GM12878 (cell line): ENCODE measurements around the gene ELP2. TPM values are rescaled to one million over a fixed set of nuclear protein-coding genes. Genes with fewer than 3 reads are reported as not detected.

Experiments used
- ATAC-seq: fragments of 200-7000 bp; cut with Tn5 transposase; 3 replicates; pipeline ENCODE4 v1.9.1; 2020; ENCODE audit warnings: mild to moderate bottlenecking, moderate library complexity
- BruUV-seq: library from RNA; stranded (reverse); fragments of 400-500 nt; replicated peaks from 2 replicates; lab custom pipeline; 2021; lab: Mats Ljungman, UMichigan
- CTCF ChIA-PET: fragments of 300-600 bp; sonication (Branson Sonifier 250); formaldehyde crosslinking; extraction: SDS; loops from one replicate; lab custom pipeline; 2021; ENCODE audit warnings: inconsistent platforms; lab: Yijun Ruan, JAX
- POLR2A ChIA-PET: fragments of 350-600 bp; formaldehyde crosslinking; extraction: SDS; loops from one replicate; lab custom pipeline; 2021; ENCODE audit warnings: inconsistent platforms; lab: Charles Lee
- RAD21 ChIA-PET: fragments of 300-600 bp; sonication (Branson Sonifier 250); formaldehyde crosslinking; loops from one replicate; lab custom pipeline; 2023; ENCODE audit warnings: antibody characterized with exemption; ENCODE audit not compliant: unreplicated experiment; lab: Charles Lee
- SMC1A ChIA-PET: fragments of 300-600 bp; sonication (Branson Sonifier 250); formaldehyde crosslinking; loops from one replicate; lab custom pipeline; 2023; ENCODE audit not compliant: unreplicated experiment, uncharacterized antibody; lab: Charles Lee
- DNase-seq: peaks from one replicate; pipeline ENCODE4 v3.0.0-alpha.2; 2011; ENCODE audit warnings: low read depth, low spot score
- FAIRE-seq: peaks from 3 replicates; lab custom pipeline; 2011; peaks lifted over from hg19 to GRCh38; lab: Jason Lieb, UNC
- H2AFZ ChIP-seq: 2 replicates; pipeline ENCODE4 v1.6.0; 2011; ENCODE audit warnings: low read depth, low read length, control low read depth; ENCODE audit not compliant: control insufficient read depth
- H3K27ac ChIP-seq: 2 replicates; pipeline ENCODE4 v1.5.1; 2011; ENCODE audit warnings: control low read depth; ENCODE audit not compliant: control insufficient read depth, insufficient read depth
- H3K27me3 ChIP-seq, 2 experiments: replicated peaks in 1 of 2; 2 replicates each; pipeline versions ENCODE4 v1.6.0 to v1.6.1; 2011; ENCODE audit warnings: low read length in 1 of 2; ENCODE audit not compliant: control insufficient read depth in 2 of 2, insufficient read depth in 2 of 2
- H3K36me3 ChIP-seq, 2 experiments: 2 replicates each; pipeline ENCODE4 v1.5.1; 2011; ENCODE audit warnings: low read length in 1 of 2; ENCODE audit not compliant: control insufficient read depth in 2 of 2, insufficient read depth in 2 of 2
- H3K4me1 ChIP-seq: 2 replicates; pipeline ENCODE4 v1.6.1; 2011; ENCODE audit warnings: mild to moderate bottlenecking, low read length, moderate library complexity, mixed read lengths; ENCODE audit not compliant: control insufficient read depth, insufficient read depth
- H3K4me2 ChIP-seq: 2 replicates; pipeline ENCODE4 v1.6.0; 2011; ENCODE audit warnings: control low read depth; ENCODE audit not compliant: control insufficient read depth, insufficient read depth
- H3K4me3 ChIP-seq: fragments of 200-600 bp; sonication (generic); 2 replicates; pipeline ENCODE4 v1.5.1; 2016
- H3K79me2 ChIP-seq: 2 replicates; pipeline ENCODE4 v1.6.0; 2011; ENCODE audit warnings: low read length; ENCODE audit not compliant: control insufficient read depth, insufficient read depth
- H3K9ac ChIP-seq: 2 replicates; pipeline ENCODE4 v1.8.0; 2011; ENCODE audit warnings: low read length, control low read depth, mixed read lengths; ENCODE audit not compliant: control insufficient read depth, insufficient read depth
- H3K9me3 ChIP-seq: replicated peaks from 3 replicates; pipeline ENCODE4 v1.5.1; 2011; ENCODE audit warnings: mild to moderate bottlenecking, low read length; ENCODE audit not compliant: control insufficient read depth, insufficient read depth
- H4K20me1 ChIP-seq: 2 replicates; pipeline ENCODE4 v1.6.0; 2011; ENCODE audit not compliant: control insufficient read depth, insufficient read depth
- PAX8 ChIP-seq: fragments of 450-650 bp; IDR thresholded peaks from 2 replicates; pipeline ENCODE4 v1.6.1; 2017; ENCODE audit warnings: mild to moderate bottlenecking, moderate library complexity
- RAD21 ChIP-seq: IDR thresholded peaks from 2 replicates; pipeline ENCODE4 v1.6.1; 2011; ENCODE audit warnings: mild to moderate bottlenecking, low read depth, low read length, moderate library complexity; ENCODE audit not compliant: insufficient read depth
- TARDBP ChIP-seq: IDR thresholded peaks from 2 replicates; pipeline ENCODE4 v1.6.1; 2016; ENCODE audit warnings: borderline replicate concordance
- WGBS: methylation state at CpG from one replicate; pipeline ENCODE4 v1.1.6; 2016; ENCODE audit warnings: low lambda C conversion rate; ENCODE audit not compliant: insufficient replicate concordance, insufficient coverage; ENCODE audit errors: missing lambda C conversion rate; 5-methylcytosine and 5-hydroxymethylcytosine counted together
- in situ Hi-C: fragments of 300-500 bp; cut with MboI; formaldehyde crosslinking; loops from 9 replicates; pipeline ENCODE4 v1.14.3; 2018; ENCODE audit warnings: mixed read lengths
- intact Hi-C: fragments of 100-400 bp; cut with micrococcal nuclease; formaldehyde crosslinking; loops from one replicate; pipeline ENCODE4 v1.14.2; 2022; ENCODE audit not compliant: unreplicated experiment
- polyA plus RNA-seq, 11 experiments: library from polyadenylated mRNA; depleted of rRNA in 4 of 11; unstranded in 6 of 11; stranded (reverse) in 5 of 11; fragments of >200 nt; fragmentation: Nextera tagmentation in 4 of 11; fragmentation: Illumina TruSeq in 1 of 11; extraction: Ambion mirVana in 4 of 11; extraction: Trizol in 1 of 11; gene quantifications; 1 replicate in 1 of 11; 2 replicates in 10 of 11; pipeline versions ENCODE4 v1.2.1 to v1.2.3, GENCODE V29; 2011 to 2016; ENCODE audit warnings: inconsistent platforms in 2 of 11, missing spikeins in 2 of 11, low read depth in 1 of 11
- total RNA-seq, 4 experiments: library from RNA; depleted of rRNA in 3 of 4; stranded (reverse); fragments of >200 nt in 3 of 4; fragmentation: Illumina TruSeq in 1 of 4; extraction: Trizol in 1 of 4; gene quantifications; 2 replicates each; pipeline versions ENCODE4 v1.2.1 to v1.2.3, GENCODE V29; 2013 to 2021
- TF ChIP-seq, protein P1 (sequence below): IDR thresholded peaks from 2 replicates; pipeline ENCODE4 v1.6.1; 2012; ENCODE audit warnings: low read depth, low read length, improper control_type of control experiment

The ELP2 gene
- total and polyA plus RNA-seq, 10 of the 15 experiments (the other 5 are each of a cell fraction or from before 2014, with no cell fraction given), result 56.9 to 134 (median 88.5) TPM

DNA sequence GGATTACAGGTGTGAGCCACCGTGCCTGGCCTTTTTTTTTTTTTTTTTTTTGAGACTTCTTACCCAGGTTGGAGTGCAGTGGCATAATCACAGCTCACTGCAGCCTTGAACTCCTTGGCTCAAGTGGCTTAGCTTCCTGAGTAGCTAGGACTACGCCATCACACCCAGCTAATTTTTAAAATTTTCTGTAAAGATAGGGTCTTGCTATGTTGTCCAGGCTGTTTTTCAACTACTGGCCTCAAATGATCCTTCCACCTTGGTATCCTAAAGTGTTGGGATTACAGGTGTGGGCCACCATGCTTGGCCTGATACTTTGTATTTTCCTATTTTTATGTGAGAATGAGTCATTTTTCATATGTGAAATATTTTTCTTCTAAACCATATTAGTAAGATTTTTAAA, 13.7 kb downstream of the ELP2 start:
- no peak for FAIRE-seq
- H3K27ac ChIP-seq, result no peak overlapping the region
- CTCF ChIA-PET, result interaction anchor here (1.0 kb wide), 1 partner anchor 14 kb away, joined by 5 read pairs; the partner anchor contains the start of gene SLC39A6
- in situ Hi-C loops, result no loop called here
- TF ChIP-seq, protein P1, sequence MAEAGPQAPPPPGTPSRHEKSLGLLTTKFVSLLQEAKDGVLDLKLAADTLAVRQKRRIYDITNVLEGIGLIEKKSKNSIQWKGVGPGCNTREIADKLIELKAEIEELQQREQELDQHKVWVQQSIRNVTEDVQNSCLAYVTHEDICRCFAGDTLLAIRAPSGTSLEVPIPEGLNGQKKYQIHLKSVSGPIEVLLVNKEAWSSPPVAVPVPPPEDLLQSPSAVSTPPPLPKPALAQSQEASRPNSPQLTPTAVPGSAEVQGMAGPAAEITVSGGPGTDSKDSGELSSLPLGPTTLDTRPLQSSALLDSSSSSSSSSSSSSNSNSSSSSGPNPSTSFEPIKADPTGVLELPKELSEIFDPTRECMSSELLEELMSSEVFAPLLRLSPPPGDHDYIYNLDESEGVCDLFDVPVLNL, result no peak
- TF ChIP-seq TARDBP (no peak), PAX8 (no peak), RAD21 (no peak)
- TF ChIP-seq, all 136 proteins: peak for 0
- ATAC-seq (no peak), DNase-seq (no peak)
- no peaks in the 10 kb centered on the region for H4K20me1 ChIP-seq
- no peaks in the 10 kb centered on the region for H3K4me1 ChIP-seq
- H3K9ac ChIP-seq, result no peak overlapping the region
- peaks cover 3 to 38% of the 10 kb centered on the region in 2 experiments for H3K36me3 ChIP-seq
- no peak overlapping the region for H2AFZ ChIP-seq
- no peaks in the 10 kb centered on the region for H3K9me3 ChIP-seq
- POLR2A ChIA-PET, result interaction anchor here (1.5 kb wide), 1 partner anchor 20 kb away, joined by 6 read pairs; no protein-coding TSS in a partner anchor
- no peaks in the 10 kb centered on the region for H3K27me3 ChIP-seq
- BruUV-seq, result no TSS peak
- no peak overlapping the region for H3K4me3 ChIP-seq
- RAD21 ChIA-PET, result no interaction called here
- H3K4me2 ChIP-seq, result no peak overlapping the region
- intact Hi-C loops, result no loop called here
- 100% methylated on average over 1 of the region's 2 CpGs for WGBS
- H3K79me2 ChIP-seq, result no peaks in the 10 kb centered on the region; the same call in 1 of the 2 replicates
- SMC1A ChIA-PET, result interaction anchor here (1.3 kb wide), 2 partner anchors 9 to 138 kb away, joined by 3 read pairs; no protein-coding TSS in a partner anchor
